ENCODE measurements around the gene RAB40B.
"Not testable (repeated sequence)": the region's sequence is repeated elsewhere in the genome, so short reads cannot be mapped to it uniquely, and the experiment has no call there.

The RAB40B gene

GRCh38 chr17:82668024-82668630, 30.4 kb downstream of the RAB40B start:
- no peak for DNase-seq (ENCODE audit: low read depth)

GRCh38 chr17:82667668-82668000, 30.9 kb downstream of the RAB40B start:
- no peak for DNase-seq (ENCODE audit: low read depth)

- DNase-seq (ENCODE audit: low read depth) = no peak
Measured at GRCh38 chr17:82666931-82667667, 31.4 kb downstream of the RAB40B start.

GRCh38 chr17:82665891-82666290, 32.6 kb downstream of the RAB40B start:
- DNase-seq (ENCODE audit: low read depth) = no peak

GRCh38 chr17:82665217-82665616, 33.3 kb downstream of the RAB40B start:
- DNase-seq (ENCODE audit: low read depth) = no peak

- DNase-seq (ENCODE audit: low read depth) = no peak
Measured at GRCh38 chr17:82664701-82665182, 33.8 kb downstream of the RAB40B start.

GRCh38 chr17:82664276-82664575, 34.3 kb downstream of the RAB40B start:
- DNase-seq (ENCODE audit: low read depth) = no peak

- DNase-seq (ENCODE audit: low read depth) = no peak
Measured at GRCh38 chr17:82663381-82664275, 34.9 kb downstream of the RAB40B start.

GRCh38 chr17:82662711-82663261, 35.7 kb downstream of the RAB40B start:
- DNase-seq (ENCODE audit: low read depth) = no peak

- no peak for DNase-seq (ENCODE audit: low read depth)
Measured at GRCh38 chr17:82661717-82662683, 36.5 kb downstream of the RAB40B start.

GRCh38 chr17:82659886-82660285, 38.6 kb downstream of the RAB40B start:
- no peak for DNase-seq (ENCODE audit: low read depth)

GRCh38 chr17:82658796-82659452, 39.6 kb downstream of the RAB40B start:
- DNase-seq (ENCODE audit: low read depth) = no peak

GRCh38 chr17:82658331-82658730, 40.2 kb downstream of the RAB40B start:
- DNase-seq (ENCODE audit: low read depth) = no peak

GRCh38 chr17:82657926-82658325, 40.6 kb downstream of the RAB40B start:
- no peak for DNase-seq (ENCODE audit: low read depth)

GRCh38 chr17:82656266-82656665, 42.2 kb downstream of the RAB40B start:
- no peak for DNase-seq (ENCODE audit: low read depth)

GRCh38 chr17:82655523-82655922, 43.0 kb downstream of the RAB40B start:
- DNase-seq (ENCODE audit: low read depth) = no peak

GRCh38 chr17:82655038-82655479, 43.4 kb downstream of the RAB40B start:
- no peak for DNase-seq (ENCODE audit: low read depth)

GRCh38 chr17:82654611-82655010, 43.9 kb downstream of the RAB40B start:
- DNase-seq (ENCODE audit: low read depth) = not testable (repeated sequence)

- no peak for DNase-seq (ENCODE audit: low read depth)
Measured at GRCh38 chr17:82653651-82654528, 44.6 kb downstream of the RAB40B start.

GRCh38 chr17:82650723-82651122, 47.8 kb downstream of the RAB40B start:
- DNase-seq (ENCODE audit: low read depth) = no peak

Data from T follicular helper cell (primary cell).